ENCODE data around the gene HEG1. TPM values are rescaled to one million over a fixed set of nuclear protein-coding genes. Genes with fewer than 3 reads are reported as not detected.

HEG1 gene
- polyA plus RNA-seq, 3 donors = 0.28 to 4.2 (median 0.69) TPM

DNA sequence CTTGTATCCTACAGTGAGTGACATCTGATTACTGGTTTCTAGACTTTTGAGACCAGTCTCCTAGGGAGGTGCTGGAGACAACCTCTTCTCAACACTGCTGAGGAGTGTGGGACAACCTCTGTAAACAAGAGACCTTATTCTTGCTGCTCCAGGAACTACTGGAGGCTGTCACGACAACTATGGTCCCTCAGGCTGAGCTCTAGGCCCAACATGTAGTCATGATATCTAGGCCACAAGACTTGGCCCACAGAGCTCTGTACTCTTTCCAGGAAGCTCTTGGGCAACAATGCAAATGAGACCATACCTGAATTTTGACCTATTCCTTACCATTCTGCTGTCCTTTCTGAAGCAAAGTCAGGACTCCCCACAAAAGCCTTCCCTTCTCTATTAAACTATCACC is 24.3 kb upstream of the HEG1 start:
- H3K9ac ChIP-seq (ENCODE audit: insufficient read depth, low read length, poor library complexity, severe bottlenecking) = no peak overlapping the region
- H3K4me3 ChIP-seq (replicated peaks in 1 of 3; ENCODE audit: low read depth in 2 of 3, low read length in 3 of 3) = no peak overlapping the region
- no peaks in the 10 kb centered on the region for H3K36me3 Mint-ChIP-seq
- peaks cover 7 to 16% of the 10 kb centered on the region in 2 donors for H3K4me1 ChIP-seq (ENCODE audit: control insufficient read depth in 1 of 2, insufficient read depth in 2 of 2, low read length in 2 of 2)
- peaks cover 0 to 3% (median 0%) of the 10 kb centered on the region in 7 donors for H3K9me3 Mint-ChIP-seq
- DNase-seq = no peak
- H3K79me2 ChIP-seq (ENCODE audit: insufficient read depth, low read length) = no peaks in the 10 kb centered on the region
- no peak overlapping the region for H2AFZ ChIP-seq (ENCODE audit: insufficient read depth, low read depth, low read length, poor library complexity, severe bottlenecking)
- no peak overlapping the region for H3K4me2 ChIP-seq (replicated peaks; ENCODE audit: extremely low read depth, low read length, poor library complexity, severe bottlenecking)
- H3K27me3 Mint-ChIP-seq (ENCODE audit: low read depth in 3 of 3) = peaks cover 7 to 10% (median 8%) of the 10 kb centered on the region in 3 donors
- no peaks in the 10 kb centered on the region for H3K9me3 ChIP-seq (replicated peaks in 1 of 2; ENCODE audit: control insufficient read depth in 1 of 2, insufficient read depth in 1 of 2, low read length in 2 of 2)
- 100% methylated on average over 1 of the region's 1 CpG for WGBS (ENCODE audit: insufficient coverage)
- intact Hi-C loops (cut with micrococcal nuclease) = loop anchor here in 1 of 2 donors (5.0 kb wide), 1 partner anchor 307 kb away; no protein-coding TSS in a partner anchor
- H3K4me3 Mint-ChIP-seq = no peak overlapping the region
- TF ChIP-seq, protein P1, sequence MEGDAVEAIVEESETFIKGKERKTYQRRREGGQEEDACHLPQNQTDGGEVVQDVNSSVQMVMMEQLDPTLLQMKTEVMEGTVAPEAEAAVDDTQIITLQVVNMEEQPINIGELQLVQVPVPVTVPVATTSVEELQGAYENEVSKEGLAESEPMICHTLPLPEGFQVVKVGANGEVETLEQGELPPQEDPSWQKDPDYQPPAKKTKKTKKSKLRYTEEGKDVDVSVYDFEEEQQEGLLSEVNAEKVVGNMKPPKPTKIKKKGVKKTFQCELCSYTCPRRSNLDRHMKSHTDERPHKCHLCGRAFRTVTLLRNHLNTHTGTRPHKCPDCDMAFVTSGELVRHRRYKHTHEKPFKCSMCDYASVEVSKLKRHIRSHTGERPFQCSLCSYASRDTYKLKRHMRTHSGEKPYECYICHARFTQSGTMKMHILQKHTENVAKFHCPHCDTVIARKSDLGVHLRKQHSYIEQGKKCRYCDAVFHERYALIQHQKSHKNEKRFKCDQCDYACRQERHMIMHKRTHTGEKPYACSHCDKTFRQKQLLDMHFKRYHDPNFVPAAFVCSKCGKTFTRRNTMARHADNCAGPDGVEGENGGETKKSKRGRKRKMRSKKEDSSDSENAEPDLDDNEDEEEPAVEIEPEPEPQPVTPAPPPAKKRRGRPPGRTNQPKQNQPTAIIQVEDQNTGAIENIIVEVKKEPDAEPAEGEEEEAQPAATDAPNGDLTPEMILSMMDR (IDR thresholded peaks at IDR 0.05) = no peak
- H3K27ac ChIP-seq (ENCODE audit: low read depth in 1 of 2, low read length in 2 of 2) = no peak overlapping the region
- H3K4me1 Mint-ChIP-seq = peaks cover 18% of the 10 kb centered on the region
- H3K27me3 ChIP-seq (ENCODE audit: control insufficient read depth in 2 of 2, insufficient read depth in 2 of 2, low read length in 2 of 2) = peaks cover 0 to 2% of the 10 kb centered on the region in 2 donors
- H3K36me3 ChIP-seq (replicated peaks in 1 of 2; ENCODE audit: control insufficient read depth in 1 of 2, insufficient read depth in 2 of 2, low read length in 2 of 2) = no peaks in the 10 kb centered on the region
- no peak overlapping the region for H3K27ac Mint-ChIP-seq
- no peaks in the 10 kb centered on the region for H4K20me1 ChIP-seq (ENCODE audit: insufficient read depth, low read length)

- peaks cover 7 to 16% of the 10 kb centered on the region in 2 donors for H3K4me1 ChIP-seq (ENCODE audit: control insufficient read depth in 1 of 2, insufficient read depth in 2 of 2, low read length in 2 of 2)
- no peak overlapping the region for H3K9ac ChIP-seq (ENCODE audit: insufficient read depth, low read length, poor library complexity, severe bottlenecking)
- no peak overlapping the region for H3K4me3 ChIP-seq (replicated peaks in 1 of 3; ENCODE audit: low read depth in 2 of 3, low read length in 3 of 3)
- no peaks in the 10 kb centered on the region for H3K79me2 ChIP-seq (ENCODE audit: insufficient read depth, low read length)
- no peak for DNase-seq
- no peaks in the 10 kb centered on the region for H3K9me3 ChIP-seq (replicated peaks in 1 of 2; ENCODE audit: control insufficient read depth in 1 of 2, insufficient read depth in 1 of 2, low read length in 2 of 2)
- Mint-ChIP-seq H3K36me3 (no peaks in the 10 kb centered on the region), H3K9me3 (peaks cover 0 to 3% (median 0%) of the 10 kb centered on the region in 7 donors), H3K4me3 (no peak overlapping the region), H3K4me1 (peaks cover 18% of the 10 kb centered on the region), H3K27me3 (ENCODE audit: low read depth in 3 of 3) (peaks cover 7 to 10% (median 7%) of the 10 kb centered on the region in 3 donors), H3K27ac (no peak overlapping the region)
- H3K4me2 ChIP-seq (replicated peaks; ENCODE audit: extremely low read depth, low read length, poor library complexity, severe bottlenecking) = no peak overlapping the region
- H4K20me1 ChIP-seq (ENCODE audit: insufficient read depth, low read length) = no peaks in the 10 kb centered on the region
- TF ChIP-seq, protein P1 (IDR thresholded peaks at IDR 0.05) = no peak
- H3K27me3 ChIP-seq (ENCODE audit: control insufficient read depth in 2 of 2, insufficient read depth in 2 of 2, low read length in 2 of 2) = peaks cover 0 to 2% of the 10 kb centered on the region in 2 donors
- H3K36me3 ChIP-seq (replicated peaks in 1 of 2; ENCODE audit: control insufficient read depth in 1 of 2, insufficient read depth in 2 of 2, low read length in 2 of 2) = no peaks in the 10 kb centered on the region
- WGBS (ENCODE audit: insufficient coverage) = 80% methylated on average over 1 of the region's 1 CpG
- intact Hi-C loops (cut with micrococcal nuclease) = loop anchor here in 1 of 2 donors (5.0 kb wide), 1 partner anchor 308 kb away; no protein-coding TSS in a partner anchor
- H3K27ac ChIP-seq (ENCODE audit: low read depth in 1 of 2, low read length in 2 of 2) = no peak overlapping the region
- H2AFZ ChIP-seq (ENCODE audit: insufficient read depth, low read depth, low read length, poor library complexity, severe bottlenecking) = no peak overlapping the region
These were observed 23.9 kb upstream of the HEG1 start for GRCh38 chr3:125079675-125080045.

All from CD14-positive monocyte (primary cell).